Vagina (tissue), 2 donors: ENCODE measurements around the gene FRMD3.

ENCODE experiments used
- POLR2AphosphoS5 ChIP-seq, 2 donors: sonication (generic); formaldehyde crosslinking; IDR thresholded peaks; one replicate each; pipeline ENCODE4 v1.9.0; 2017; ENCODE audit warnings: antibody characterized with exemption in 2 of 2, mild to moderate bottlenecking in 2 of 2, low read depth in 1 of 2; ENCODE audit not compliant: insufficient read depth in 1 of 2
- TF ChIP-seq, protein P1 (sequence below), 3 experiments: fragments of 450-650 bp in 2 of 3; fragments of 200-600 bp in 1 of 3; sonication (generic) in 1 of 3; IDR thresholded peaks; one replicate each; pipeline ENCODE4 v1.5.1; 2017 to 2019; ENCODE audit warnings: antibody characterized with exemption in 3 of 3, mild to moderate bottlenecking in 2 of 3, moderate library complexity in 2 of 3

DNA sequence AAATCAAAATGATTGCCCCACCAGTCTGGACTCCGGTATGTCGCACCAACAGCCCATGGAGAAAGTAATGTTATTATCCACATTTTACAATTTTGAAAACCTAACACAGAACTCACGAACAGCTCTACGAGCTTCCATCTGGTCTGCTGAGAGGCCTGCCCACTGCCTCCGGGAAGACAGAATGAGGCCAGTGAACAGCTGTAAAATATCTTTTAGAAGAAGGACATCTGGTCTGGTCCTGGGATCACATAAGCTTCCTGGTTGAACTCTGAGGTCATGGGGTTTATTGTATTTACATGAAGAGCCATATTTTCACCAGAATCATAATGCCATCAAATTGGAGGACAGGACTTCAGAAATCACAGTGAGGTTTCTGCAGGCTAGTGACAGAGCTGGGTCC is 89.0 kb downstream of the FRMD3 start:
- TF ChIP-seq, protein P1, sequence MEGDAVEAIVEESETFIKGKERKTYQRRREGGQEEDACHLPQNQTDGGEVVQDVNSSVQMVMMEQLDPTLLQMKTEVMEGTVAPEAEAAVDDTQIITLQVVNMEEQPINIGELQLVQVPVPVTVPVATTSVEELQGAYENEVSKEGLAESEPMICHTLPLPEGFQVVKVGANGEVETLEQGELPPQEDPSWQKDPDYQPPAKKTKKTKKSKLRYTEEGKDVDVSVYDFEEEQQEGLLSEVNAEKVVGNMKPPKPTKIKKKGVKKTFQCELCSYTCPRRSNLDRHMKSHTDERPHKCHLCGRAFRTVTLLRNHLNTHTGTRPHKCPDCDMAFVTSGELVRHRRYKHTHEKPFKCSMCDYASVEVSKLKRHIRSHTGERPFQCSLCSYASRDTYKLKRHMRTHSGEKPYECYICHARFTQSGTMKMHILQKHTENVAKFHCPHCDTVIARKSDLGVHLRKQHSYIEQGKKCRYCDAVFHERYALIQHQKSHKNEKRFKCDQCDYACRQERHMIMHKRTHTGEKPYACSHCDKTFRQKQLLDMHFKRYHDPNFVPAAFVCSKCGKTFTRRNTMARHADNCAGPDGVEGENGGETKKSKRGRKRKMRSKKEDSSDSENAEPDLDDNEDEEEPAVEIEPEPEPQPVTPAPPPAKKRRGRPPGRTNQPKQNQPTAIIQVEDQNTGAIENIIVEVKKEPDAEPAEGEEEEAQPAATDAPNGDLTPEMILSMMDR (IDR thresholded peaks at IDR 0.05) = no peak
- TF ChIP-seq POLR2AphosphoS5 (IDR thresholded peaks at IDR 0.05; ENCODE audit: insufficient read depth in 1 of 2, low read depth in 1 of 2) = no peak
